Thoracic aorta (tissue), 2 donors: ENCODE results near the gene PRELID3B. TPM values are rescaled to one million over a fixed set of nuclear protein-coding genes. Genes with fewer than 3 reads are reported as not detected.

Experiments
- ATAC-seq: fragments of 150-250 bp; one replicate; pipeline ENCODE4 v1.8.0; 2017; ENCODE audit warnings: low read depth; ENCODE audit not compliant: insufficient number of reproducible peaks, low FRiP score
- DNase-seq: peaks from one replicate; pipeline ENCODE4 v3.0.0-alpha.2; 2020; ENCODE audit warnings: low spot score
- H3K27ac ChIP-seq, 2 donors: fragments of 200-600 bp; sonication (generic); 1 replicate in 1 of 2; 2 replicates in 1 of 2; pipeline ENCODE4 v1.5.1; 2016; ENCODE audit warnings: mild to moderate bottlenecking in 2 of 2, moderate library complexity in 2 of 2
- H3K27me3 ChIP-seq: fragments of 200-600 bp; sonication (generic); replicated peaks from 2 replicates; pipeline ENCODE4 v1.6.0; 2016; ENCODE audit warnings: mild to moderate bottlenecking; ENCODE audit not compliant: insufficient read depth
- H3K36me3 ChIP-seq: fragments of 200-600 bp; sonication (generic); one replicate; pipeline ENCODE4 v1.5.1; 2016
- H3K4me1 ChIP-seq, 2 donors: fragments of 200-600 bp; sonication (generic); 1 replicate in 1 of 2; 2 replicates in 1 of 2; pipeline versions ENCODE4 v1.5.1 to v1.6.0; 2016; ENCODE audit warnings: low read depth in 2 of 2, mild to moderate bottlenecking in 1 of 2; ENCODE audit not compliant: control insufficient read depth in 1 of 2
- H3K4me3 ChIP-seq: fragments of 200-600 bp; sonication (generic); 2 replicates; pipeline ENCODE4 v1.5.1; 2016; ENCODE audit warnings: mild to moderate bottlenecking
- H3K9me3 ChIP-seq: fragments of 200-600 bp; sonication (generic); 2 replicates; pipeline ENCODE4 v1.5.1; 2016
- total RNA-seq, 2 donors: library from RNA; depleted of rRNA; stranded (reverse); fragments of >200 nt; gene quantifications; one replicate each; pipeline versions ENCODE4 v1.1.0 to v1.2.3, GENCODE V29; 2016
- TF ChIP-seq, protein P1 (sequence below): fragments of 200-600 bp; sonication (generic); IDR thresholded peaks from one replicate; pipeline ENCODE4 v1.5.1; 2019; ENCODE audit warnings: antibody characterized with exemption

PRELID3B gene
- total RNA-seq, 2 donors from 2014 or later, result 25.5 to 30.5 TPM

DNA sequence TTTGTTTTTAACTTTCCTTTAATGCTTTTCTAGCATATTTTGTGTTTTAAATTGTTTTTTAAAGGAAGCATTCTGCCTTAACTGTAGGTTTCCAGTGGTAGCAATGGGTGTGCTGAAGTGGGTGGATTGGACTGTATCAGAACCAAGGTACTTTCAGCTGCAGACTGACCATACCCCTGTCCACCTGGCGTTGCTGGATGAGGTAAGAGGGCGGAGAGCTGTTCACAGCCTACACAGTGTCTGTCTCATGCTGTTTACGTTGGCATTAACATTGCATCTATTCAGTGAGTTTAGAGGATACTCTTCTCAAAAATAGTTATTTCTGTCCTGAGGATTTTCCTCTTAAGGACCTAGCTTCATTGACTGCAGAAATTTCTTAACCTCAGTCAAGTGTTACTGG, 49.7 kb downstream of the PRELID3B start:
- H3K36me3 ChIP-seq, result peaks cover 56% of the 10 kb centered on the region
- TF ChIP-seq, protein P1, sequence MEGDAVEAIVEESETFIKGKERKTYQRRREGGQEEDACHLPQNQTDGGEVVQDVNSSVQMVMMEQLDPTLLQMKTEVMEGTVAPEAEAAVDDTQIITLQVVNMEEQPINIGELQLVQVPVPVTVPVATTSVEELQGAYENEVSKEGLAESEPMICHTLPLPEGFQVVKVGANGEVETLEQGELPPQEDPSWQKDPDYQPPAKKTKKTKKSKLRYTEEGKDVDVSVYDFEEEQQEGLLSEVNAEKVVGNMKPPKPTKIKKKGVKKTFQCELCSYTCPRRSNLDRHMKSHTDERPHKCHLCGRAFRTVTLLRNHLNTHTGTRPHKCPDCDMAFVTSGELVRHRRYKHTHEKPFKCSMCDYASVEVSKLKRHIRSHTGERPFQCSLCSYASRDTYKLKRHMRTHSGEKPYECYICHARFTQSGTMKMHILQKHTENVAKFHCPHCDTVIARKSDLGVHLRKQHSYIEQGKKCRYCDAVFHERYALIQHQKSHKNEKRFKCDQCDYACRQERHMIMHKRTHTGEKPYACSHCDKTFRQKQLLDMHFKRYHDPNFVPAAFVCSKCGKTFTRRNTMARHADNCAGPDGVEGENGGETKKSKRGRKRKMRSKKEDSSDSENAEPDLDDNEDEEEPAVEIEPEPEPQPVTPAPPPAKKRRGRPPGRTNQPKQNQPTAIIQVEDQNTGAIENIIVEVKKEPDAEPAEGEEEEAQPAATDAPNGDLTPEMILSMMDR, result no peak
- no peaks in the 10 kb centered on the region for H3K27me3 ChIP-seq
- H3K4me1 ChIP-seq, result peaks cover 0 to 13% of the 10 kb centered on the region in 2 donors
- ATAC-seq (no peak), DNase-seq (no peak)
- no peak overlapping the region for H3K27ac ChIP-seq
- H3K4me3 ChIP-seq, result no peak overlapping the region
- no peaks in the 10 kb centered on the region for H3K9me3 ChIP-seq

DNA sequence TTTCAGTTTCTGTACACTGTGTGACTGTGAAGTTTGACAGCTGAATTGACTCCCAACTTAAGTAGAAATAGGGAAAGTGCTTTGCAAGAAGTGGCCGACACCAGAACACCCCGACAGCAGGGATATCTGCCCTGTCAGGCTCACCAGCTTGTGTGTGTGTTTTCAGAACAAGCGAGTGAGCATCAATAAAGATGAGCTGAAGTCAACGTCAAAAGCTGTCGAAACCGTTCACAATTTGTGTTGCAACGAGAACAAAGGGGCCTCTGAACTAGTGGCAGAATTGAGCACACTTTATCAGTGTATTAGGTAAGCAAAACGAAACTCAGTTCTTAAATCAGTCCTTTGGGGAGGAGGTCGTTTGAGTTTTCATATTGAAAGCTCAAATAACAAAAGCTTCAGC, 50.9 kb downstream of the PRELID3B start:
- Histone ChIP-seq H3K4me1 (peaks cover 0 to 15% of the 10 kb centered on the region in 2 donors), H3K36me3 (peaks cover 50% of the 10 kb centered on the region), H3K27ac (no peak overlapping the region), H3K4me3 (no peak overlapping the region), H3K9me3 (no peaks in the 10 kb centered on the region), H3K27me3 (no peaks in the 10 kb centered on the region)
- no peak for DNase-seq
- no peak for ATAC-seq
- TF ChIP-seq, protein P1, result no peak

DNA sequence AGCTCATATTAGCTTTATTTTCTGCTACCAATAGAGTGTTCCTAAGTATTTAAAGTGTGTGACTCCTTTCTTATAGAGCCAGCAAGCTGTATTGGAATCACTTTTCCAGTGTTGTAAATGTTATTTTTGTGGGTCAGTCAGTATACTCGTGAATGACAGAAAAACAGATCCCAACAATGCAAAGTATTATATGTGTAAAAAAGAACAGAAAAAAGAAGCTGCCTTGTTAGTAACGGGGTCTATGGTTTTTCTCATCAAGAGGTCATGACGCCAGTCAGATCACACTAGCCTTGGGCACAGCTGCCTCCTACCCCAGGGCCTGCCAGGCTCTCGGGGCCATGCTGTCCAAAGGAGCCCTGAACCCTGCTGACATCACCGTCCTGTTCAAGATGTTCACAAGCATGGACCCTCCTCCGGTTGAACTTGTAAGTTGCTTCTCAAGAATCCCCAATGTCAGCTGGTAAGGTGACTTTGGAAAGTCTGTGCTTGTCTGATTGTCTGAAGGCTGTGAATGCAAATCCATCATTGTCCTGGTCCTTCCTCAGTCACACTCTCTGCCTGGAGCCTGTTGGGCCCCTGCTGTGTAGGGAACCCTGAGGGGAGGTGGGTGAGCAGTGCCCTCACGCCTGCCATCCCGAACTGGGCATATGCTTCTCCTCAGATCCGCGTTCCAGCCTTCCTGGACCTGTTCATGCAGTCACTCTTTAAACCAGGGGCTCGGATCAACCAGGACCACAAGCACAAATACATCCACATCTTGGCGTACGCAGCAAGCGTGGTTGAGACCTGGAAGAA, 51.7 kb downstream of the PRELID3B start:
- Histone ChIP-seq H3K27ac (no peak overlapping the region), H3K4me1 (peaks cover 0 to 15% of the 10 kb centered on the region in 2 donors), H3K27me3 (no peaks in the 10 kb centered on the region), H3K36me3 (peaks cover 52% of the 10 kb centered on the region), H3K9me3 (no peaks in the 10 kb centered on the region), H3K4me3 (no peak overlapping the region)
- no peak for ATAC-seq
- TF ChIP-seq, protein P1, result no peak
- no peak for DNase-seq

DNA sequence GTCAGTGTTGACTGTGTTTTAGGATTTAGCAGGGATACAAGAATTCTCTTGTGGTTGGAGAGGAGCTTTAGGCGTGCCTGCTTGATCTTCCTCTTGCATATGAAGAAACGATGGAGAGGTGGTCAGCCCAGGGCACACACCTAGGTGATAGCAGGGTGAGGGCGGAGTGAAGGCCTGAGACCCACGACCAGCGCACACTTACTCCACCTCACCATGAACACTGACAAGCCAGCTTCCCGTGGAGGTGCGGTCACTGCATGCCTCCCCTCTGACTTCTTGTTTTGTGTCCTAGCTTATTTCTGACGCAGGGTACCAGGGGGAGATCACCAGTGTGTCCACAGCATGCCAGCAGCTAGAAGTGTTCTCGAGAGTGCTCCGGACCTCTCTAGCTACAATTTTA, 53.4 kb downstream of the PRELID3B start:
- TF ChIP-seq, protein P1, result no peak
- Histone ChIP-seq H3K4me3 (no peak overlapping the region), H3K27ac (no peak overlapping the region), H3K9me3 (no peaks in the 10 kb centered on the region), H3K4me1 (peaks cover 3 to 25% of the 10 kb centered on the region in 2 donors), H3K27me3 (no peaks in the 10 kb centered on the region), H3K36me3 (peaks cover 51% of the 10 kb centered on the region)
- no peak for ATAC-seq
- DNase-seq, result no peak

DNA sequence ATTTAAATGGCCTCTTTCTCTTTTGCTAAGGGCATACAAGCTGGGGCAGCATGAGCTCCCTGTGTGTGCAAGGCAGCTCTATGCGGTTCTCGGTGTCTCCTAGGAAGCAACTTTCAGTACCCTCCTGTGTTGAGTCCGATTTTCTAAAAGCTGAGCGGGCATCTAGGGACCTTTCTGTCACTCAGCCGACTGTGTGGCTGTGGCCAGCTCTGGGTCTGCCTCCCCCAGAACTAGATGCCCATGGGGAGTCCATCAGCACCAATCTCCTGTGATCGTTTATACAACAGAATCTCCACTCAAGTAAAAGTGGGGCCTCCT, 54.1 kb downstream of the PRELID3B start:
- Histone ChIP-seq H3K9me3 (no peaks in the 10 kb centered on the region), H3K36me3 (peaks cover 47% of the 10 kb centered on the region), H3K4me3 (no peak overlapping the region), H3K4me1 (peaks cover 3 to 32% of the 10 kb centered on the region in 2 donors), H3K27ac (no peak overlapping the region), H3K27me3 (no peaks in the 10 kb centered on the region)
- DNase-seq, result no peak
- TF ChIP-seq, protein P1, result no peak
- no peak for ATAC-seq
